PC-3 (cell line): ENCODE results near the gene MRRF. TPM values are rescaled to one million over a fixed set of nuclear protein-coding genes. Genes with fewer than 3 reads are reported as not detected.

Experiments
- ATAC-seq: fragments of 200-7000 bp; cut with Tn5 transposase; 2 replicates; pipeline ENCODE4 v1.9.1; 2020; ENCODE audit warnings: mild to moderate bottlenecking, moderate library complexity
- BruUV-seq: library from RNA; stranded (reverse); fragments of 400-500 nt; replicated peaks from 2 replicates; lab custom pipeline; 2021; lab: Mats Ljungman, UMichigan
- CTCF ChIA-PET: fragments of 300-600 bp; sonication (Branson Sonifier 250); formaldehyde crosslinking; loops from one replicate; lab custom pipeline; 2022; ENCODE audit warnings: antibody characterized with exemption; lab: Charles Lee
- POLR2A ChIA-PET: fragments of 300-600 bp; sonication (Branson Sonifier 250); formaldehyde crosslinking; loops from one replicate; lab custom pipeline; 2022; ENCODE audit warnings: antibody characterized with exemption; ENCODE audit not compliant: unreplicated experiment; lab: Charles Lee
- DNase-seq: peaks from one replicate; pipeline ENCODE4 v3.0.0-alpha.2; 2015
- H2AFZ ChIP-seq: fragments of 300-600 bp; sonication (generic); 2 replicates; pipeline ENCODE4 v1.6.0; 2016; ENCODE audit warnings: antibody characterized with exemption, low read length
- H3F3A ChIP-seq: fragments of 300-600 bp; sonication (generic); one replicate; pipeline ENCODE4 v1.6.0; 2017; ENCODE audit warnings: antibody characterized with exemption, low read length, control low read depth, mild to moderate bottlenecking; ENCODE audit not compliant: unreplicated experiment
- H3K27ac ChIP-seq: fragments of 300-600 bp; sonication (generic); 2 replicates; pipeline ENCODE4 v1.5.1; 2016; ENCODE audit warnings: mild to moderate bottlenecking, low read length
- H3K27me3 ChIP-seq: fragments of 300-600 bp; sonication (generic); 2 replicates; pipeline ENCODE4 v1.6.1; 2016; ENCODE audit warnings: low read length, mixed read lengths
- H3K36me3 ChIP-seq: fragments of 300-600 bp; sonication (generic); 2 replicates; pipeline ENCODE4 v1.6.1; 2016; ENCODE audit warnings: low read depth, mixed run types, low read length, mixed read lengths
- H3K4me1 ChIP-seq: fragments of 300-600 bp; sonication (generic); 2 replicates; pipeline ENCODE4 v1.5.1; 2016; ENCODE audit warnings: low read length; ENCODE audit not compliant: insufficient read depth
- H3K4me2 ChIP-seq: fragments of 300-600 bp; sonication (generic); 2 replicates; pipeline ENCODE4 v1.6.0; 2016; ENCODE audit warnings: low read length
- H3K4me3 ChIP-seq: fragments of 300-600 bp; sonication (generic); 2 replicates; pipeline ENCODE4 v1.5.1; 2016; ENCODE audit warnings: mild to moderate bottlenecking, low read length, mixed read lengths
- H3K79me2 ChIP-seq: fragments of 300-600 bp; sonication (generic); 2 replicates; pipeline ENCODE4 v1.6.1; 2017; ENCODE audit warnings: low read length, mixed read lengths
- H3K9ac ChIP-seq: fragments of 300-600 bp; sonication (generic); 2 replicates; pipeline ENCODE4 v1.6.0; 2016; ENCODE audit warnings: mild to moderate bottlenecking, low read length
- H3K9me2 ChIP-seq: fragments of 300-600 bp; sonication (generic); replicated peaks from 2 replicates; pipeline ENCODE4 v1.6.1; 2016; ENCODE audit warnings: mixed run types, low read length, mixed read lengths
- H3K9me3 ChIP-seq: fragments of 300-600 bp; sonication (generic); 2 replicates; pipeline ENCODE4 v1.6.1; 2016; ENCODE audit warnings: low read length, mixed read lengths
- H4K20me1 ChIP-seq: fragments of 300-600 bp; sonication (generic); 2 replicates; pipeline ENCODE4 v1.6.1; 2016; ENCODE audit warnings: low read length, mixed read lengths
- EZH2 ChIP-seq: fragments of 300-600 bp; sonication (generic); IDR thresholded peaks from one replicate; pipeline ENCODE4 v1.6.1; 2017; ENCODE audit warnings: antibody characterized with exemption, mild to moderate bottlenecking, low read length; ENCODE audit not compliant: unreplicated experiment
- EZH2phosphoT487 ChIP-seq: fragments of 300-600 bp; sonication (generic); IDR thresholded peaks from 2 replicates; pipeline ENCODE4 v1.6.1; 2018; ENCODE audit warnings: mild to moderate bottlenecking, antibody characterized with exemption, low read length, borderline replicate concordance
- intact Hi-C: fragments of 100-400 bp; cut with micrococcal nuclease; formaldehyde crosslinking; loops from 2 replicates; pipeline ENCODE4 v1.9.0; 2023
- total RNA-seq: library from RNA; depleted of rRNA; stranded (reverse); fragments of >200 nt; gene quantifications from 2 replicates; pipeline ENCODE4 v1.2.3, GENCODE V29; 2014
- TF ChIP-seq, protein P1 (sequence below): fragments of 300-600 bp; sonication (generic); conservative IDR thresholded peaks from 2 replicates; pipeline ENCODE4 v1.5.1; 2017; ENCODE audit warnings: antibody characterized with exemption, low read depth, mild to moderate bottlenecking, low read length

Gene MRRF
- total RNA-seq, 1 experiment from 2014 or later: 30.2 TPM

DNA sequence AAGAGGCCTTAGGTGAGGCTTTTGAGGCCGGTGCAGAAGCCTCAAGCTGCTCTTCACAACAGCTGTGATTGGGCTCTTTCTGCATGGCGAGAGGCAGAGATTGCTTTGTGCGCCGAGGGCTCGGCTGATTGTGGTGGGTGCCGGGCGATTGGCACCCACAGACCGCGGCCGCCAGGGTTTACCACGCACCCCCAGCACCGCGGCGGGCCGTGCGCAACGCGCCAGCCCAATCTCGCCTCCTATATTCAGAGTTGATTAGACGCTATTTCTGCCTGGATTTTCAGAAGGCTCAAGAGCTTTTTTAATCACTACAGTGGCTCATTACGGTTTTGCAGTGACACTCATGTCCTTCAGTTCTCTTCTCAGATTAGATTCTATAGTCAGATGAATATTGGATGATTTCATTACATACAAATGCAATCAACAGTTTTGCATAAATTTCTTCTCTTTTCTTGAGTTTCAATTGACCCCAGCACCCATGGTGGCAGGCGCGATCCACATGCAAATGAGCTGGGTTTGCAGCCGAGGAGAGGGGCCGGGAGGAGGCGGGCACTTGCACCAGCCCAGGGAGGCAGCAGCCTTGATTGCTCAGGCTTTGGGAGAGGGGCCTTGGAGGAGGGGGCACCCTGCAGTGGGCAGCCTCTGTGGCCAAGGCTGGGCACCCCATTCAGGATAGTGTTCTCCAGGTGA, 72.3 kb downstream of the MRRF start:
- Histone ChIP-seq H3K27ac (no peak overlapping the region), H3K36me3 (no peaks in the 10 kb centered on the region), H3K4me2 (no peak overlapping the region), H3K79me2 (no peaks in the 10 kb centered on the region), H4K20me1 (no peaks in the 10 kb centered on the region), H2AFZ (no peak overlapping the region), H3K4me3 (no peak overlapping the region), H3K9me3 (no peaks in the 10 kb centered on the region), H3F3A (no peaks in the 10 kb centered on the region), H3K4me1 (no peaks in the 10 kb centered on the region), H3K9ac (no peak overlapping the region), H3K27me3 (no peaks in the 10 kb centered on the region), H3K9me2 (no peaks in the 10 kb centered on the region)
- ATAC-seq (no peak), DNase-seq (no peak)
- POLR2A ChIA-PET: no interaction called here
- CTCF ChIA-PET: no interaction called here
- TF ChIP-seq EZH2phosphoT487: no peak
- TF ChIP-seq EZH2: no peak
- TF ChIP-seq, protein P1, sequence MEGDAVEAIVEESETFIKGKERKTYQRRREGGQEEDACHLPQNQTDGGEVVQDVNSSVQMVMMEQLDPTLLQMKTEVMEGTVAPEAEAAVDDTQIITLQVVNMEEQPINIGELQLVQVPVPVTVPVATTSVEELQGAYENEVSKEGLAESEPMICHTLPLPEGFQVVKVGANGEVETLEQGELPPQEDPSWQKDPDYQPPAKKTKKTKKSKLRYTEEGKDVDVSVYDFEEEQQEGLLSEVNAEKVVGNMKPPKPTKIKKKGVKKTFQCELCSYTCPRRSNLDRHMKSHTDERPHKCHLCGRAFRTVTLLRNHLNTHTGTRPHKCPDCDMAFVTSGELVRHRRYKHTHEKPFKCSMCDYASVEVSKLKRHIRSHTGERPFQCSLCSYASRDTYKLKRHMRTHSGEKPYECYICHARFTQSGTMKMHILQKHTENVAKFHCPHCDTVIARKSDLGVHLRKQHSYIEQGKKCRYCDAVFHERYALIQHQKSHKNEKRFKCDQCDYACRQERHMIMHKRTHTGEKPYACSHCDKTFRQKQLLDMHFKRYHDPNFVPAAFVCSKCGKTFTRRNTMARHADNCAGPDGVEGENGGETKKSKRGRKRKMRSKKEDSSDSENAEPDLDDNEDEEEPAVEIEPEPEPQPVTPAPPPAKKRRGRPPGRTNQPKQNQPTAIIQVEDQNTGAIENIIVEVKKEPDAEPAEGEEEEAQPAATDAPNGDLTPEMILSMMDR: no peak
- intact Hi-C loops: no loop called here
- BruUV-seq: no TSS peak

DNA sequence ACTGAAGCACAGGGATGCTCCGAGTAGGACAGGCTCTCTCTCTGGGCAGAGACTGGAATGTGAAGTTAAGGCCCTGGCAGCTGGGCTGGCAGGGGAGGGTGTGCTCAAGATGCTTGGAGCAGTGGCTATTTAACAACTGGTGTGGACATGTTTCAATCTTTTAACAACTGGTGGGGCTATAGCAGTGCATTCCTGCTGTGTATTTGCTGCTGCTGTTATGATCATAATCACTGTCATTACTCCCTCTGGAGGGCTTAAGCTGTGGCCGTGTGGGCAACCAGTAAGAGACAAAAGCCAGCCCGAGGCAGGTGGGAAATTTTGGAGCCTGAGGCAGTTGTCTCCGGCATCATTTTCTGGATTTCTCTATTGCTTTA, 72.9 kb downstream of the MRRF start:
- POLR2A ChIA-PET: no interaction called here

DNA sequence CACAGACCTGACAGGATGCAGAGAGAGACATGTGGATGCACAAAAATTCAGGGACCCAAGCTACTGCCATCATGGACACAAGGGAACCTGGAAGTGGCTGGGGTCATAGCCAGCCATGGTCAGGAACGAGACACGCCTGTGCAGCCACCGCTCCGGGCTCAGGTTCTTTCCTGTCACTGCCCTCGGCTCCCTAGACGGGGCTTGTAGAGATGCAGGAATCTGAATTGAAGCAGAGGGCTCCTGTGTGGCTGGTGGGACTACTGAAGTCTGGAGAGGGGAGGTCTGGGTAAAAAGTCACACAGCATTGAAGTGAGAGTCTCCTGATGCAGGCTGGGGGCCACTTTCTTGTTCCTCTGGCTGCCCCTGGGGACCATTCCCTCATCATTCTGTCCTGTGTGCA, 73.9 kb downstream of the MRRF start:
- H3K9me3 ChIP-seq: no peaks in the 10 kb centered on the region
- no peak overlapping the region for H3K27ac ChIP-seq
- DNase-seq (no peak), ATAC-seq (no peak)
- TF ChIP-seq EZH2 (no peak), EZH2phosphoT487 (no peak)
- TF ChIP-seq, protein P1: no peak
- intact Hi-C loops: no loop called here
- CTCF ChIA-PET: no interaction called here
- POLR2A ChIA-PET: no interaction called here
- H3K9ac ChIP-seq: no peak overlapping the region
- H3K4me3 ChIP-seq: no peak overlapping the region
- BruUV-seq: no TSS peak
- no peaks in the 10 kb centered on the region for H3K4me1 ChIP-seq
- no peak overlapping the region for H2AFZ ChIP-seq
- no peaks in the 10 kb centered on the region for H3K36me3 ChIP-seq
- no peaks in the 10 kb centered on the region for H3F3A ChIP-seq
- H3K4me2 ChIP-seq: no peak overlapping the region
- no peaks in the 10 kb centered on the region for H4K20me1 ChIP-seq
- H3K27me3 ChIP-seq: no peaks in the 10 kb centered on the region
- no peaks in the 10 kb centered on the region for H3K9me2 ChIP-seq
- no peaks in the 10 kb centered on the region for H3K79me2 ChIP-seq

More for the DNA sequence above, 72.9 kb downstream of the MRRF start:
- Histone ChIP-seq H2AFZ (no peak overlapping the region), H3K4me2 (no peak overlapping the region), H3K4me3 (no peak overlapping the region), H3K27me3 (no peaks in the 10 kb centered on the region), H3K36me3 (no peaks in the 10 kb centered on the region), H3K9me2 (no peaks in the 10 kb centered on the region), H3K9me3 (no peaks in the 10 kb centered on the region), H3F3A (no peaks in the 10 kb centered on the region), H3K4me1 (no peaks in the 10 kb centered on the region), H3K9ac (no peak overlapping the region), H3K79me2 (no peaks in the 10 kb centered on the region), H4K20me1 (no peaks in the 10 kb centered on the region), H3K27ac (no peak overlapping the region)
- BruUV-seq: no TSS peak
- no peak for ATAC-seq
- intact Hi-C loops: no loop called here
- TF ChIP-seq EZH2phosphoT487 (no peak), EZH2 (no peak)
- TF ChIP-seq, protein P1: no peak
- CTCF ChIA-PET: no interaction called here
- DNase-seq: no peak
